Loucy (cell line): Measurements from ENCODE around the gene ARFGEF3.

Source experiments
- EZH2phosphoT487 ChIP-seq: fragments of 200-600 bp; IDR thresholded peaks from 2 replicates; pipeline ENCODE4 v1.6.1; 2018; ENCODE audit warnings: antibody characterized with exemption, mild to moderate bottlenecking, moderate library complexity, borderline replicate concordance
- TF ChIP-seq, protein P1 (sequence below): fragments of 200-600 bp; sonication (generic); conservative IDR thresholded peaks from 2 replicates; pipeline ENCODE4 v1.5.1; 2014; ENCODE audit warnings: mild to moderate bottlenecking, antibody characterized with exemption, low read length

DNA sequence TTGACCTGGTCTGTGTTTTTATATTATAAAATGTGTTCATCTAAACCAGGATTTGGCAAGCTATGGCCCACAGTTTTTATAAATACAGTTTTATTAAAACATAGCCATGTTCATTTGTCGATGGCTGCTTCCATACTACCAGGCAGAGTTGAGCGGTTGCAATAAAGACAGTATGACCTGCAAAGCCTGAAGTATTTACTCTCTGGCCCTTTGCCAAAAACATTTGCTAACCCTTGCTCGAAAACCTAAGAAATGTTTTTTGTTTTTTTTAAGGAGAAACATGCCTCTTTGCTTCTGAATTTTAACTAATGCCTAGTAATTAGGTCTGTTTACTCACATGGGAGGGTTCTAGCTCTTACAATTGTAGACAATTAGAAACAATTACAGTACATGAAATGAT is 148.6 kb downstream of the ARFGEF3 start:
- TF ChIP-seq, protein P1, sequence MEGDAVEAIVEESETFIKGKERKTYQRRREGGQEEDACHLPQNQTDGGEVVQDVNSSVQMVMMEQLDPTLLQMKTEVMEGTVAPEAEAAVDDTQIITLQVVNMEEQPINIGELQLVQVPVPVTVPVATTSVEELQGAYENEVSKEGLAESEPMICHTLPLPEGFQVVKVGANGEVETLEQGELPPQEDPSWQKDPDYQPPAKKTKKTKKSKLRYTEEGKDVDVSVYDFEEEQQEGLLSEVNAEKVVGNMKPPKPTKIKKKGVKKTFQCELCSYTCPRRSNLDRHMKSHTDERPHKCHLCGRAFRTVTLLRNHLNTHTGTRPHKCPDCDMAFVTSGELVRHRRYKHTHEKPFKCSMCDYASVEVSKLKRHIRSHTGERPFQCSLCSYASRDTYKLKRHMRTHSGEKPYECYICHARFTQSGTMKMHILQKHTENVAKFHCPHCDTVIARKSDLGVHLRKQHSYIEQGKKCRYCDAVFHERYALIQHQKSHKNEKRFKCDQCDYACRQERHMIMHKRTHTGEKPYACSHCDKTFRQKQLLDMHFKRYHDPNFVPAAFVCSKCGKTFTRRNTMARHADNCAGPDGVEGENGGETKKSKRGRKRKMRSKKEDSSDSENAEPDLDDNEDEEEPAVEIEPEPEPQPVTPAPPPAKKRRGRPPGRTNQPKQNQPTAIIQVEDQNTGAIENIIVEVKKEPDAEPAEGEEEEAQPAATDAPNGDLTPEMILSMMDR = no peak
- TF ChIP-seq EZH2phosphoT487 = no peak
